ENCODE data around the gene AP1G1. TPM values are rescaled to one million over a fixed set of nuclear protein-coding genes. Genes with fewer than 3 reads are reported as not detected.
A peak's percentile ranks its signal among the peaks of the same experiment; 100 is the strongest.

The AP1G1 gene
- polyA plus RNA-seq, 3 donors = 84.5 to 115 (median 101) TPM

GRCh38 chr16:71767060-71767900, 41.4 kb downstream of the AP1G1 start:
- DNase-seq = no peak

DNA sequence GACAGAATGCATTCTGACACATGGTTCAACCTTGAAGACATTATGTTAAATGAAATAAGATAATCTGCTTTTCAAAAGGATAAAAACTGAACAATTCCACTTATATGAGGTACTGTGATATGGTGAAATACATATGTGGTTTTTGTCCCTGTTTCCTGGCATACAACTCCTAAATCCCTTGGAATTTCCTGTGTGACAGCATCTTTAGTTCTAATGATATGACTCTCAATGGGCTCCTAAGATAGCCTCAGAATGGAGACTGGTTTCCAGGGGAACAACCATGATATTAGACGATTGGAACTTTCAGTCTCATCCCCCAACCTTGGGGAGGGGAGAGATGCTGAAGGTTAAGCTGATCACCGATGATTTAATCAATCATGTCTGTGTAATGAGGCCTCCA, 46.4 kb downstream of the AP1G1 start:
- DNase-seq = no peak

- DNase-seq = no peak
Measured at GRCh38 chr16:71761097-71761496, 47.5 kb downstream of the AP1G1 start.

DNA sequence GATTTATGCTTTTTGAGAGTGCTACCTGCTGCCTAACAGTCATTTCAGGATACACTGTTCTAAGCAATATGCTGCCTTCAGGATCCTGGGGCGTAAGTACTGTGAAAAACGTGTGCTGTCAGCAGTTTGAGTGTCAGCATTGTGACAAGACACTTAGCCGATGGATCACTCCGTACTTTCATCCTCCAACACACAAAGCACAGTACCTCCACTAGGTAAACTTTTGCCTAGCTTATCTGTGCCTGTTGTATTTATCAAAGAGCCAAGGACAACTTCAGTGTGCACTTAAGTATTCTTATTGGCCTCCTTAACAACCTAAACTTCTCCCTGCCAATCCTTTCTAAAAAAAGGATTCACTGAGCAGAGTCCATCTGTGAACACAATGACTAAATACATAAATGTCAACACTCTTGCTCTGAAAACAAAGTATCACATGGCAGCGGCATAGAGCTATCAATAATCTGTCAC, 50.3 kb downstream of the AP1G1 start:
- DNase-seq = no peak

GRCh38 chr16:71754652-71755051, 54.0 kb downstream of the AP1G1 start:
- DNase-seq = no peak

GRCh38 chr16:71754108-71754507, 54.5 kb downstream of the AP1G1 start:
- no peak for DNase-seq

- no peak for DNase-seq
Measured at GRCh38 chr16:71748226-71748625, 60.4 kb downstream of the AP1G1 start.

DNA sequence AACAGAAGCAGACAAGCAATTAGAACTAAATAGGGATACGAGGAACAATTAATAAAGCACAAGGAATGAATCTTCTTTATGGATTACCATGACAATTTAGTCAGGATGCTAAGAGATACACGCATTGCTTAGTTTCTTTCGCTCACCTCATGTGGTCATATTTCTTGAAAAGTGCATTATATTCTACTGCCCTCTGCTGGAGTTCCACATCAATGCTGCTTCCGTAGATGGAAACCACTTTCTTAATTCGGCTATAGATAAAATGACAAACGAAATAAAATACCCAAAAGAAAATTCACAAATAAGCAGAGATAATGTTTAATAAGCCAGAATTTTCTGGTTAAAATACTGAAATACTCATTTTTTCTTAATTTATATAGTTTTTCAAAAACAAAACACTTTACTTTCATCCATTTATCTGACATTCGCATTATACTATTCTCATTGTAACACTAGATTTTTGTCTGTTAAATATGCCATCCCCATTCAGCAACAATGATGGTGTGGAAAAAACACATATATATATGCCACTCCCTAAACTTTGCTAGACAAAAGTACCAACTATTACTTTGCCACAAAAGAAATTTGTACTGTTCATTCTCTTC, 62.1 kb downstream of the AP1G1 start:
- peak; percentile 14 for DNase-seq

DNA sequence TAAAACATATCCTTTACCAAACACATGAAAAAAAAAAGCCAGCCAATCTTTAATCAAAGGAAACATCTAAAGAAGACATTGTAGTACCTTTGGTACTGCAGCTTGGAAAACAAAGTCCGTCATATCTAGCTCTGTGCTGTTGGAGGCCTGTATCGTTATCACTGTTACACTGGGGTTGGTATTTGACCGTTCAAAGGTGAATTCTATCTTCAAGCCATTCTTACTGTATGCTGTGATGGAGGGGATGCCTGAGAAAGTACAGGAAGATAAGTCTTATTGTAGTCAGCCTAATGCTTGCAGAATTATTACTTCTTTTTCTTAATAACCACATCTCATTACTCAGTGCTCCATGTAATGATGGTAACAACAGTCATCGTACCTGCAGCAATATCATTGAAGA, 69.8 kb downstream of the AP1G1 start:
- DNase-seq = no peak

- DNase-seq = no peak
Measured at GRCh38 chr16:71737501-71737900, 71.1 kb downstream of the AP1G1 start.

DNA sequence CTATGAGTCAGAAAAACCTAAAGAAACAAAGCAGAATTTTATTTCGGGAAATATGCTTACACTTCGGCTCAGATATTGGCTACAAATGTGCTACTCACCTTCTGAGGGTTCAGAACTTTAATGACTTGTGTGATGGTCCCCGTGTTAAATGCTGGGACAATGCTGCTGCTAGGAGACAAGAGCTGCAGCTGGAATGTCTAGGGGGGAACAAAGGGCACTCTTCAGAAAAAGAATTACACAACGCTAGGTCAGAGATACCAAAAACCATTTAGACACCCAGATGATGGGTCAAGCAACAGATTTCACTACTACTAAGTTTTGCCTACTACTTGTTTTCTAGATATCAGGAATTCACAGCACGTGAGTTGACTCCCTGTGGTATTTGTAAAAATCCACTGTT, 74.1 kb downstream of the AP1G1 start:
- DNase-seq = no peak

- DNase-seq = no peak
Measured at GRCh38 chr16:71732587-71732986, 76.0 kb downstream of the AP1G1 start.

- DNase-seq = no peak
Measured at GRCh38 chr16:71727551-71728324, 80.9 kb downstream of the AP1G1 start.

DNA sequence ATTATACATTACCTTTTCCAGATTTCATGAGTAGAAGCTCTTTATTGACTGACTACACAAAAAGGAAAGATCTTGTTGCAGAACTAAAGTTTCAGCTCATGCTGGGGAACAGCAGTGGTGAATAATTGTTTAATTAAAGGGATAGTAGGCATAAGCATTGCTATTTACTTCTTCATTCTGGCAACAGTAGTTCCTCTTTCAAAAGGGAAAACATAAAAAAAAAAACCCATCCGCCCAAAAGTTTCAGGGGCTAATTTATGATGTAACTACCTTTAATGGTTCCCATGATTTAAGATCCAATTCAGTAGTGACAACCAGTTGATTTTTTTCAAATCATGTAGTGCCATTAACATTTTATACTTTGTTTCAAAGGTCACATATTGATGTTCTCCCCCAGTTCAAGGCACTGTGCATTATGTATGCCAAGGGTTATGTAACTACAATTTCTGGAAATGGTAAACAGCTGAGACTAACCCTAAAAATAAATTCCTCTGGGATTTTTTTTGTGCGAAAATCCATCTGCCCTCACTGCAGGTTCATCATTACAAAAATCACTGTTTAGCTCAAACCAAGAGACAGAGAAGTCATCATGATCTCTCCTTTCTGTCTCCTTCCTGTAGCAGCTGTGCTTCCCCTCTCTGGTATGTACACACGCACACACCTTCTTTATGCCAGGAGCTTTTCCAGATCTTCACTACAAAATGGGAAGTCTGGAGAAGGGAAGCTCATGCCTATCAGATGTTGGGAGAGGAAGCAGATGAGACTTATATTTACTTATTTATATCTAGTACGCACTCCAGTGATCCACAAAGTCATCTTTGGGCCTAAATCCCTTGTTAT, 81.9 kb downstream of the AP1G1 start:
- DNase-seq = no peak

- no peak for DNase-seq
Measured at GRCh38 chr16:71724320-71724751, 84.3 kb downstream of the AP1G1 start, which contains the start of gene PHLPP2. Gene PHLPP2, minus strand, starts transcription at chr16:71724701. Its CDS starts 9,906 bp downstream, at chr16:71714795.

- DNase-seq = peak; percentile 78
Measured at GRCh38 chr16:71723537-71724319, 84.9 kb downstream of the AP1G1 start.

GRCh38 chr16:71722801-71723536, 85.7 kb downstream of the AP1G1 start:
- peak; percentile 79 for DNase-seq

DNA sequence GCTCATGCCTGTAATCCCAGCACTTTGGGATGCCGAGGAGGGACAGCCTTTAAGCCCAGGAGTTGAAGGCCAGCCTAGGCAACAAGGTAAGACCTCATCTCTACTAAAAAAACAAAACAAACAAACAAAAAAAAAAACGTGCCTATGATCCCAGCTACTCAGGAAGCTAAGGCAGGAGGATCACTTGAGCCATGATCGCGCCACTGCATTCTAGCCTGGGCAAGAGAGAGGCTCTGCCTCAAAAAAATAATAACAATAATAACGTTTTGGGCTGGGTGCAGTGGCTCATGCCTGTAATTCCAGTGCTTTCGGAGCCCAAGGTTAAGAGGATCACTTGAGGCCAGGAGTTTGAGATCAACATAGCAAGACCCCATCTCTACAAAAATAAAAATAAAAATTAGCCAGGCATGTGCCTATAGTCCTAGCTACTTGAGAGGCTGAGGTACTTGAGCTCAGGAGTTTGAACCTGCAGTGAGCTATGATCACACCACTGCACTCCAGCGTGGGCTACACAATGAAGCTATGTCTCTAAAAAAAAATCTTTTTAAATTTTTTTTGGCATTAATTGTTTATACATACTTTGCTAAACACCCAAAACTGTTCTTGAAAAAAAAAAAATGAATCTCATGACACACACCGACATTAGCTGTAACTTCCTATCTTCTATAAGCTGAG, 87.4 kb downstream of the AP1G1 start:
- no peak for DNase-seq

- no peak for DNase-seq
Measured at GRCh38 chr16:71712501-71712900, 96.1 kb downstream of the AP1G1 start.

Measured in renal pelvis (tissue), 4 donors.